Stimulated activated CD4-positive, alpha-beta T cell treated with anti-CD3 and anti-CD28 coated beads, Interleukin-2, amount 100 ng/mL, for 48 hours (primary cell): ENCODE results near the gene RNASEH2A.
A peak's percentile ranks its signal among the peaks of the same experiment; 100 is the strongest.

Experiments used
- DNase-seq, 2 donors: peaks; one replicate each; pipeline ENCODE4 v3.0.0-alpha.2; 2020

RNASEH2A gene

DNA sequence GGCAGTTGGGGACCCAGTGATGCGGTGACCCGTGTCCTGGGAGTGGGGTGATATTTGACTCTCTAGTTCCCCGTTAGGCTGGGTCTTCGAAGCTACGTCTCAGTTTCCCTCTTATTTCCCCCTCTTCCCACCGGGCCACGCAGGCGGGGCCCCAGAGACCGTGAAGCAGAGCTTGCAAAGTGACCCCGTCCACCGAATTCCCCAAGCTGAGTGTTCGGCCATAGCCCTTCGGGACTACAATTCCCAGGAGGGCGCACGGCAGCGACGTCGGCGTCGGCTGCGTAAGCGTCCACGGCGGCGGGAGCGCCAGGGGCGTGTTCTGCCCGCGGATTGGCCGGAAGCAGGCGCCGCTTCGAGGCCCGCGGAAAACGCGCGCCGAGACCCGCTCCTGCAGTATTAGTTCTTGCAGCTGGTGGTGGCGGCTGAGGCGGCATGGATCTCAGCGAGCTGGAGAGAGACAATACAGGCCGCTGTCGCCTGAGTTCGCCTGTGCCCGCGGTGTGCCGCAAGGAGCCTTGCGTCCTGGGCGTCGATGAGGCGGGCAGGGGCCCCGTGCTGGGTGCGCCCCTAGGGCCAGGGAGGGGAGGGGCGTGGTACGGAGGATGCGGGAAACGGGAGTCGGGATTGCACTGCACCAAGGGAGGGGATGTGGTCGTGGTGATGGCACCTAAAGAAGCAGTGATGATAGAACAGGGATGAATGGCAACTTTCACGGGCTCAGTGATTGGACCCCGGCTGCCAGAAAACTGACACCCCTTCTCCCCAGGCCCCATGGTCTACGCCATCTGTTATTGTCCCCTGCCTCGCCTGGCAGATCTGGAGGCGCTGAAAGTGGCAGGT, at the start of gene RNASEH2A:
Gene RNASEH2A, plus strand, starts transcription at position 343 of the 840 bp plus-strand sequence. Its CDS starts 90 bp downstream, at position 433.
- peak; percentile 87 to 88 for DNase-seq

- DNase-seq, result peak; percentile 71 to 78
These were observed 48.7 kb upstream of the RNASEH2A start for GRCh38 chr19:12757544-12758274.

DNA sequence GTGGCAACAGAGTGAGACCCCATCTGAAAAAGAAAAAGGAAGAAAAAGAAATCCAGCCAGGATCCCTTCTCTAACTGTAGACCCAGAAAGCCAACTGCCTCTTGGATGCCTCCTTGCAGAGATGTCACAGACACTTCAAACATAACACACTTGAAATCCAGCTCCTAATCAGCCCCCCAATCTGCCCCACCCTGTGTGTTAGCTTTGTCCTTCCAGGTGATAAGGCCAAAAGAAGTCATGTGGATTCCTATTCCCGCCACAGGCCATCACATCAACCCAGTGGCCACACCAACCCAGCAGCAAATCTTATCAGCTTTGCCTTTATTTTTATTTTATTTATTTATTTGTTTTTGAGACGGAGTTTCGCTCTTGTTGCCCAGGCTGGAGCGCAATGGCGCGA, 46.7 kb upstream of the RNASEH2A start:
- no peak for DNase-seq

GRCh38 chr19:12763100-12763499, 43.3 kb upstream of the RNASEH2A start:
- no peak for DNase-seq

DNA sequence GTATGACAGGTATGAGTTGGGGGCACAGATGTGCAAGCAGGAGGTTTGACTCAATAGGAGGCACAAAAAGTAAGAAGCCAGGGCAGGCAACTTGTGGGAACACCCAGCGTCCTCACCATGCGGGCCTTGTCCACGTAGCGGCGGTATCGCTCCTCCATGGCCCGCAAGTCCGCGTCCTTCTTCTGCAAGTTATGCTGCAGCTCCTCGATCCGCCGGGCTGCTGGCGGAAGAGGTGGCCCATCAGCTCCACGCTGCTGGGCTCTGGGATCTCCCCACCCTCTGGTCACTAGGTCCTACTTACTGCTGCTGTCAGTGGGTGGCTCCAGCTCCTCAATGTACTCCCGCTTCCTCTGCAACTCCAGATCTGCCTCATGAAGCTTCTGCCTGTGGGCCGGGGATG, 41.7 kb upstream of the RNASEH2A start:
- DNase-seq, result no peak

DNA sequence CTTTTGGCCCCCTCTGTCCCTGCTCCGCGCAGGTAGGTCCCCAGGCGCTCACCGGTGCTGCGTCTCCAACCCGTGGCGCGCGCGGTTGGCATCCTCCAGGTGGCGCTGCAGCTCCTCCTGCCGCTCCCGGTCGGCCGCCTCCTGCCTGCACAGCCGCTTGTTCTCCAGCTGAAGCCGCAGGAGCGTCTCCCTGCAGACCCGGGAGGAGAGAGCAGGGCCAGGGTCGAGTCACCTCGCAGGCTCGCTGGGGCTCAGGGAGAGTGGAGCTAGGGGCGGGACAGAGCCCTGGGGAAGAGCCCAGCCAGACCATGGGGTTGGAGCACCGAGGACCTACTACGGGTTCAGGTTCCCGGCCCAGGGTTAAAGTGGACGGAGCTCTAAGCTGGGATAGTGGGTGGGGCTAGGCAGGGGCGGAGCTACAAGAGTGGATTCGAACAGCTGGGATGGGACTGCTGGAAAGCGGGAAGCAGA, 40.3 kb upstream of the RNASEH2A start:
- peak in 1 of 2 donors; percentile 92 for DNase-seq

DNA sequence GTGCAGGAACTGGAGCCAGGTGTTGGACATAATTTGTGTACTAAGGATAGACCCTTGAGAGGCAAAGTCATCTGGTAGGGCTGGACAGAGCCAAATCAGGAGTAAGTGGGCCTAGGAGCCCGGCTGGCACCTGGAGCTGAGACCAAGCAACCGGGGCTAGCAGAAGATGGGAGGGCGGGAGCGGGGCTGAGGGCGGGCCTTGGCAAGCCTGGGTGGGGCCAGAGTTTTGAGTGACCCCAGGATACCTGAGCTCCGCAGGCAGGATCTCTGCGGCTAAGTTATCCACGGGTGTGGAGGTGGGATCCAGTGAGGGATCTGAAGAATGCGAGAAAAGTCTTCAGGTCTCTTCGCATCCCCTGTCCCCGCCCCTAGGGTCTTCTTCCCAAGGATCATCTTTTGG, 39.2 kb upstream of the RNASEH2A start:
- DNase-seq, result no peak

- DNase-seq, result no peak
These were observed 38.7 kb upstream of the RNASEH2A start for GRCh38 chr19:12767666-12768065.

DNA sequence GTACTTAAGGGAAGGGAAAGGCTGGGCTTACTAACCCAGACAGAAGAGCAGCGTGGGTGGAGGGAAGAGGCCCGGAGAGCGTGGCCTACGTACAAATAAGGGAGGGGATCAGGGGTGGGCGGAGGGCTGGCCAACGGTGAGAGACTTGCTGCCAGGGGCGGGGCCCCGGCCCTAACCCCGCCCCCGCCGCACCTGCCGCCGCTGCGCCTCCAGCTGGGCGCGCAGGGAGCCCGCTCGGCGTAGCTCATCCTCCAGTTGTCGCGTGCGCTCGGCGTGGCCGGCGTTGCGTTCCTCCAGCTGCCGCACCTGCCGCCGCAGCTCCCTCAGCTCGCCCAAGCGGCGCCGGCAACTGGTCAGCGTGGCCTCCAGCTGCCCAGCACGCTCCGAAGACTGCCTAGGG, 36.7 kb upstream of the RNASEH2A start:
- peak; percentile 33 to 48 for DNase-seq

GRCh38 chr19:12770922-12771321, 35.5 kb upstream of the RNASEH2A start:
- no peak for DNase-seq

DNA sequence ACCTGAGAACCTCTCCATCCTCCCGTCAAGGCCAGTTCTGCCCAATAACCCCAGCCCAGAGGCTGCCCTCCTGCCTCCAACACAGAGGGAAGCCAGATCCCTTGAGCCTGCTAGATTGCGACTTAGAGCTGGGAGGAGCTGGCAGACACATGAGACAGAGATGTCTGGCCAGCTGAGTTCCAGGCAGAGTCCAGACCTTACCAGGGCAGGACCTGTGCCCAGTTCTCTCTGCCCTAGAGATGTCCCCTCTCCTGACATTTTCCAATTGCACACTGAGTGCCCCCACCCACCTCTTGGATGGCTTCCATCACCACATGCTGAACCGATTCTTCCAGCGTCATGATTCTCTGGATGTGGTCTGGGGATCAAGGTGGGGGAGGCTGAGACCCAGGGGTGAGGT, 34.1 kb upstream of the RNASEH2A start:
- no peak for DNase-seq

- DNase-seq, result no peak
These were observed 32.8 kb upstream of the RNASEH2A start for GRCh38 chr19:12773571-12773970.

DNA sequence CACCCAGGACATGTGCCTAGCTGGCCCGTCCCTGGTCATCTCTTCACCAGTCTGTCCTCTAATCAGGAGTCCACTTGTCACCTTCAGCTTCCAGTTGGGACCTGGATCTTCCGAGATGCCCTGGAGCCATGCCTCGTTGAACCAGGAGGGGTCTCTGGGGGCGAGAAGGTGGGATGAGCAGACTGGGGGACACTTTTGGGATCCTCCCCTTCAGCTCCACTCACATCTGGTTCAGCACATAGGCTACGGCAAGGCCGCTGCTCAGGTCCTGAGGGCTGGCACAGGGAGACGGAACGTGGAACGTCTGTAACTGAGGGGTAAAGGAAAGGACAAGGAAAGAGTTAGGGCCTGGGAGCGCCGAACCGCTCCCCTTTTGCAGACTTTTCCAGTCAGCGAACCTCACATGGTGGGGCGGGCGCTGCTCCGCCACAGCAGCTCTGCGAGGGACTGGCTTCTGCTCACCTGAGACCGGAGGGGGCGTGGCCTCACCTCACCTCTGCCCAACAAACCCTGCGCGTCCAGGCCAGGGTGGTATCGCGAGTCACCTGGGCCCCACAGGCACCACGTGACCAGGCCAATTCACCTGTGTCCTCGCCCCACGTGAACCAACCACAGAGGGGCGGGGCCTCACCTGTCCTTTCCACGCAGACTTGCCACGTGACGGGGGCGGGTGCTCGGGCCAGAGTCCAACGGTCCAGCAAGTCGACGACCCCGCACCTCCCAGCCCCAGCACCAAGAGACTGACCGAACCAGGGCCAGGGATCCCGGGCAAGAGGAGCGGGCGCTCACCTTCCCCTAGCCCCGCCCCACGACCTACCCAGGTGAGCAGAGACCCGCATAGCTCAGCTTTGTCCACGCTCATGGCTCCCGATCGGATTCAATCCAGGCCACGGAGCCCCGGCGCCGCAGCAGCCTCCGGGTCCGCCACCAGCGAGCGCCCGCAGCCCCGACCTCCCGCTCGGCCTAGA, 31.5 kb upstream of the RNASEH2A start, which contains the start of gene HOOK2:
Gene HOOK2, minus strand, starts transcription at position 965 of the 968 bp plus-strand sequence. Its CDS starts 103 bp downstream, at position 862.
- DNase-seq, result no peak

DNA sequence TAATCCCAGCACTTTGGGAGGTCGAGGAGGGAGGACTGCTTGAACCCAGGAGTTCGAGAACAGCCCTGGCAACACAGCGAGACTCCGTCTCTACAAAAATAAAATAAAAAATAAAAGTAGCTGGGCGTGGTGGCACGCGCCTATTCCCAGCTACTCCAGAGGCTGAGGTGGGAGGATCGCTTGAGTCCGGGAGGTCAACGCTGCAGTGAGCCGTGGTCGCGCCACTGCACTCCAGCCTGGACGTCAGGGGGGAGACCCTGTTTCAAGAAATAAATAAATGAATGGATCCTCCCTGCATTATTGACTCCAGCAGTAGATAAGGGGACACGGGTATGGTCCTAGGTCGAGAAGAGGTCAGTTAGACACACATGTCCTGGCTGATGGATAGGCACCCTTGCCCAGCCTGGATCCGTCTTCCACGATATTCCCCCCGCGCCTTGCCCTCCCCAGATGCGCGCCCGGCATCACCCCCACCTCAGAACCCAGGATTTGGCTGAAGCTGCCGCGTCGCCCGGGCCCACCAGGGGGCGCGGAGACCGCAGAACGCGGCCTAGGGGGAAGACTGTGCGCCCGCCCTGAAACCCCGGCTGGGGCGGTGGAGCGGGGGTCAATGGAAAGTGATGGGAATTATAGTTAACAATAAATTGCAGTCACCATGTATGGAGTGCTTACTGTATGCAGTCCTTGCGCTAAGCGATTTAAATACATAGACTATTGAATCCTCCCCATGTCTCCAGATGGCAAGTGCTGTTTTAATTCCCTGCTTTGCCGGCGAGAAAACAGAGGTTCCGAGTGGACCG, 29.0 kb upstream of the RNASEH2A start:
- peak; percentile 84 to 87 for DNase-seq

DNA sequence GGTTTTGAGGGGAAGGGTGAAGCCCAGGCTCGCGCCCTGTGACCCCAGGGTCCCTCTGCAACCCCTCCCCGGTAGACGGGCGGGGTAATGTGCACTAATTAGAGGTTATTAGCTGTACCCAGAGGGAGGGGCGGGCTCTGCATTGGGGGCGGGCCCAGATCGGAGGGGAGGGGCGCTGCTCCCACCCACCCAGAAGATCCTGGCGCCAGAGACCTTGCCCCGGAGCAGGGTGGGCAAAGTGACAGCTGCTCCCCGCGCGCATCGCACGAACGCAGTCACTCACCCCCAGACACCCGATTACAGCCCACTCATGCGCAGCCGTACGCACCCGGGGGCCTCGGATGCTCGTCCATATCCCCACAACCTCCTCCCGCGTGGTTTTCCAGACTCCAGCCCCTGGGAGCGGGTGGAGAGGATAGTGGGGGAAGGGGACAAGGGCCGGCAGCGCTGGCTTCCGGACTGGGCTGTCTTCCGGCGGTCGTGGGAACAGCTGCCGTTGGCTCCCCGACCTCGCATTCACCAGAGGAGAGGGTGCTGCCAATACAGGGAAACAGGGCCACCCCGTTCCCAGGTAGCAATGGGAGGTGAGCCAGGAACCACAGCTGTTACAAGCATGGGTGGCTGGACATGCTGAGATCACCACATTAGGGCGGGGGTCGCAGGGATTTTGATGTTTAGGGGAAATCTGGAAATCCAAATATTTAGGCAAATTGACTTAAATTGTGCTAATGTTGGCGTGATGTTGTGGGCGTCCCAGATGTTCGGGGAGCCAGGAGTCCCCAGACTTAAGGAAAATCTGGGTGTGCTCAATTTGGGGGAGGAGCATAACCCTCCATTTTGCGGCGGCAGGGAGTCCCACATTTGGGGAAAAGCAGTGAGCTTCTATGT, 28.1 kb upstream of the RNASEH2A start:
- DNase-seq, result peak in 1 of 2 donors; percentile 48

DNA sequence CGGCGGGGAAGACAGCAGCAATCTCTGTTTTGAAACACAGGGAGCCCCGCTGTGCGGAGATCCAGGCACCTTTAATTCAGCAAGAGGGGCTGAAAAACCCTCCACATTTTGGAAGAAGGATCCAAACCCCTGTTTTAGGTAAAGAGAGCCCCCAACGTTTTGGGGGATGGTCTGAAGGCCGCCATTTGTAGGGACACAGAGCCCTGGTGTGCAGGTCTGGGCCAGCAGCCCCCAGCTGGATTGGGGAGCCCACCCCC, 27.6 kb upstream of the RNASEH2A start:
- DNase-seq, result no peak

DNA sequence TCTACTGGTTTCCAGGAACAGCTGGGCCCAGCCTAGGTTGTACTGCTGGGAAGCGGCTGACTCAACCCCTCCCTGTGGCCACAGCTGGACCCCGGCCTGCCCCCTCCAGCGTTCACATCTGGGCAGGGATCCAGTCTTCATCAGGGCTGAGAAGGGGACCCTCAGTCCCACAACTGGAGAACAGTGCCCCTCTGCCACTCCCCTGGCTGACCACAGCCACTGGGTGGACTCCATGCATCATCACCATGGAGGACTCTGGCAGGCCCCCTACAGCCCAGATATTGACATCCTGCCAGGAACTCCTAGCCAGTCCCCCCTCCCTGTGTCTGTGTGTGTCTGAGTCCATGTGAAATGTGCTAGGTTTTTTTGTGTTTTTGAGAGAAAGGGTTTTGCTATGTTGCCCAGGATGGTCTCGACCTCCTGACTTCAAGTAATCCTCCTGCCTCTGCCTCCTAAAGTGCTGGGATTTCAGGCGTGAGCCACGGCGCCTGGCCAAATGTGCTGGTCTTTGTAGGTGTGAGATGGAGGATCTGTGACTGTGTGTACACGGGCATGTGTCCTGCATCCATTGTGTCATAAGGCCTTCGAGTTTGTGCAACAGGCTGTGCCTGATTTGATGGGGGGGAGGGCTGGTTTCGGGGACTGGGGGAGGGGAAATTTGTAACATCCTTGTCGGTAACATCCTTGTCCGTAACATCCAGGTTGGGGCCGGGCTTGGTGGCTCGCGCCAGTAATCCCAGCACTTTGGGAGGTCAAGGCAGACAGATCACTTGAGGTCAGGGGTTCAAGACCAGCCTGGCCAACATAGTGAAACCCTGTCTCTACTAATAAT, 27.0 kb upstream of the RNASEH2A start:
- no peak for DNase-seq

DNA sequence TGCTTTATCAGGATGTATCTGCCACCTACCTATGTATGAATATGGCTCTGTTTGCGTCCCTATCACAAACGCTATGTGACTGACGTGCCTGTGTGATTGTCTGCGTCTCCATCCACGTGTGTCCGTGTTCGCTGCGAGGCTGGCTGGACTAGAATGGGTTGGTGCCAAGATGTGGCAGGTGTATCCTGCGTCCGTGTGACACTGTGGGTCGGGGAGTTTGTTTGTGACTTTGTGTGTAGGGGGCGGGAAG, 24.3 kb upstream of the RNASEH2A start:
- no peak for DNase-seq

- DNase-seq, result peak; percentile 80 to 90
These were observed 23.7 kb upstream of the RNASEH2A start for GRCh38 chr19:12782424-12783290.
